Peyer's patch (tissue), 4 donors: ENCODE measurements around the gene CBR4.

Source experiments
- CTCF ChIP-seq, 6 experiments: fragments of 450-650 bp in 4 of 6; fragments of 200-600 bp in 2 of 6; sonication (generic) in 1 of 6; IDR thresholded peaks; one replicate each; pipeline ENCODE4 v1.5.1; 2017 to 2019; ENCODE audit warnings: antibody characterized with exemption in 6 of 6, mild to moderate bottlenecking in 3 of 6, moderate library complexity in 1 of 6
- POLR2A ChIP-seq, 2 donors: fragments of 450-650 bp; IDR thresholded peaks; one replicate each; pipeline ENCODE4 v1.5.1; 2017; ENCODE audit warnings: antibody characterized with exemption in 2 of 2, mild to moderate bottlenecking in 2 of 2, moderate library complexity in 2 of 2

GRCh38 chr4:169042608-169043007 is 32.6 kb upstream of the CBR4 start:
- TF ChIP-seq CTCF (IDR thresholded peaks at IDR 0.05) (no peak), POLR2A (IDR thresholded peaks at IDR 0.05) (no peak)
